Cortex of kidney (tissue), 1 donor: ENCODE results near the gene HOXA13.

ENCODE experiments used
- DNase-seq: peaks from one replicate; lab custom pipeline; 2025; lab: John Stamatoyannopoulos, UW

The HOXA13 gene

GRCh38 chr7:27207348-27207985, 7.6 kb upstream of the HOXA13 start:
- no peak for DNase-seq

GRCh38 chr7:27205325-27206280, 5.7 kb upstream of the HOXA13 start:
- DNase-seq, result no peak

GRCh38 chr7:27204851-27205322, 5.0 kb upstream of the HOXA13 start:
- no peak for DNase-seq

GRCh38 chr7:27203964-27204594, 4.2 kb upstream of the HOXA13 start:
- DNase-seq, result no peak

- DNase-seq, result no peak
Measured at GRCh38 chr7:27203365-27203953, 3.6 kb upstream of the HOXA13 start.

- DNase-seq, result no peak
Measured at GRCh38 chr7:27202862-27203134, 2.9 kb upstream of the HOXA13 start.

- DNase-seq, result no peak
Measured at GRCh38 chr7:27202018-27202861, 2.3 kb upstream of the HOXA13 start.

GRCh38 chr7:27201580-27202017, 1.7 kb upstream of the HOXA13 start:
- no peak for DNase-seq

GRCh38 chr7:27200761-27201579, 1.1 kb upstream of the HOXA13 start:
- no peak for DNase-seq

GRCh38 chr7:27198871-27199801, 755 bp downstream of the HOXA13 start:
- no peak for DNase-seq

- no peak for DNase-seq
Measured at GRCh38 chr7:27198138-27198841, 1.6 kb downstream of the HOXA13 start.

- no peak for DNase-seq
Measured at GRCh38 chr7:27197137-27198042, 2.5 kb downstream of the HOXA13 start.

- no peak for DNase-seq
Measured at GRCh38 chr7:27196287-27196767, 3.6 kb downstream of the HOXA13 start.

- DNase-seq, result no peak
Measured at GRCh38 chr7:27194686-27195379, 5.1 kb downstream of the HOXA13 start.

- no peak for DNase-seq
Measured at GRCh38 chr7:27194002-27194352, 5.9 kb downstream of the HOXA13 start.

GRCh38 chr7:27193335-27194001, 6.4 kb downstream of the HOXA13 start:
- no peak for DNase-seq
